ENCODE data around the gene CES1.
"Not testable (repeated sequence)": the region's sequence is repeated elsewhere in the genome, so short reads cannot be mapped to it uniquely, and the experiment has no call there.

DNA sequence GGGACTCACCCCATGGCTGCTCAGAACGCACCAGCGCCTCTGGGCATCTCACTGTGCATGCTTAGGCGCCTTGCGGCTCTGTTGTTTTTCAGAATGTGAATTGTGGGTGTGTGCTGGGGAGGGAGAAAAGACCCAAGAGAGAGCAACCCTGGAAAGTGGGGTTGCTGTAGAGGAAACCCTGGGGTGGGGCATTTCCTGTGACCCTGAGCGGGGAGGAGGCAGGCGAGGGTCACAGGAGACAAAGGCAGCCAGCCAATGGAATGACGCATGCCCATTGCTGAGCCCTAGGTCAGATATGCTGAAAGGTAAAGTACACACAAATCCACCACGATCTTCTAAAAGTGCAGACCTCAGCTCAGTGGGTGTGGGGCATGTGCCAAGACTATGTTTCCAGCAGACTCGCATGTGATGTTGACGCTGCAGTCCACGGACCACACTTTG, 39.9 kb downstream of the CES1 start:
- TF ChIP-seq CTCF, EP300 (IDR thresholded peaks at IDR 0.05): not testable (repeated sequence)
